H1 (cell line): ENCODE results near the gene ZFYVE16. TPM values are rescaled to one million over a fixed set of nuclear protein-coding genes. Genes with fewer than 3 reads are reported as not detected.

ENCODE experiments used
- CTCF ChIA-PET: fragments of 300-600 bp; sonication (Branson Sonifier 250); formaldehyde crosslinking; loops from one replicate; lab custom pipeline; 2021; ENCODE audit not compliant: partially characterized antibody; lab: Charles Lee
- POLR2A ChIA-PET: fragments of 300-600 bp; sonication (Branson Sonifier 250); formaldehyde crosslinking; loops from one replicate; lab custom pipeline; 2021; ENCODE audit warnings: inconsistent platforms; ENCODE audit not compliant: partially characterized antibody; lab: Charles Lee
- DNase-seq, 2 experiments: peaks; one replicate each; pipeline versions ENCODE4 v3.0.0 to v3.0.0-alpha.2; 2010 to 2022; ENCODE audit warnings: low spot score in 2 of 2, low read depth in 1 of 2, mixed read lengths in 1 of 2
- FAIRE-seq: peaks from 2 replicates; lab custom pipeline; 2011; peaks lifted over from hg19 to GRCh38; lab: Jason Lieb, UNC
- H2AFZ ChIP-seq: 2 replicates; pipeline ENCODE4 v1.8.1; 2012; ENCODE audit warnings: low read length, inconsistent platforms
- H2AK5ac ChIP-seq: 2 replicates; pipeline ENCODE4 v1.6.1; 2013; ENCODE audit warnings: low read depth, low read length
- H2BK120ac ChIP-seq: replicated peaks from 2 replicates; pipeline ENCODE3; 2013; ENCODE audit warnings: low read depth, low read length, inconsistent platforms
- H2BK12ac ChIP-seq: 2 replicates; pipeline ENCODE4 v1.6.1; 2013; ENCODE audit warnings: low read depth, low read length
- H2BK15ac ChIP-seq: 2 replicates; pipeline ENCODE4 v1.6.1; 2013; ENCODE audit warnings: low read length
- H2BK20ac ChIP-seq: 2 replicates; pipeline ENCODE4 v1.6.1; 2013; ENCODE audit warnings: low read length
- H2BK5ac ChIP-seq: 2 replicates; pipeline ENCODE4 v1.6.1; 2013; ENCODE audit warnings: low read depth, low read length
- H3K14ac ChIP-seq: 2 replicates; pipeline ENCODE4 v1.6.1; 2013; ENCODE audit warnings: inconsistent platforms; ENCODE audit not compliant: insufficient read length
- H3K18ac ChIP-seq: 2 replicates; pipeline ENCODE4 v1.6.1; 2013; ENCODE audit warnings: low read length; ENCODE audit errors: extremely low read depth
- H3K23ac ChIP-seq: 2 replicates; pipeline ENCODE4 v1.6.1; 2013; ENCODE audit warnings: inconsistent platforms; ENCODE audit not compliant: insufficient read length
- H3K23me2 ChIP-seq: 2 replicates; pipeline ENCODE4 v1.6.1; 2013; ENCODE audit warnings: low read depth, low read length
- H3K27ac ChIP-seq: 2 replicates; pipeline ENCODE4 v1.6.1; 2011; ENCODE audit warnings: low read depth, low read length, inconsistent platforms
- H3K27me3 ChIP-seq, 4 experiments: replicated peaks in 1 of 4; 1 replicate in 1 of 4; 2 replicates in 3 of 4; pipeline versions ENCODE4 v1.6.1 to v1.8.1; 2011 to 2013; ENCODE audit warnings: low read length in 3 of 4, mild to moderate bottlenecking in 3 of 4, inconsistent platforms in 2 of 4, mixed read lengths in 2 of 4, moderate library complexity in 1 of 4; ENCODE audit not compliant: control insufficient read depth in 3 of 4, insufficient read depth in 3 of 4; ENCODE audit errors: extremely low read depth in 1 of 4
- H3K36me3 ChIP-seq, 4 experiments: 2 replicates each; pipeline versions ENCODE4 v1.6.1 to v1.8.1; 2011 to 2013; ENCODE audit warnings: mild to moderate bottlenecking in 4 of 4, low read length in 3 of 4, moderate library complexity in 2 of 4, control low read depth in 1 of 4, inconsistent platforms in 1 of 4; ENCODE audit not compliant: insufficient read depth in 4 of 4, control insufficient read depth in 2 of 4
- H3K4ac ChIP-seq: replicated peaks from 2 replicates; pipeline ENCODE3; 2013; ENCODE audit warnings: low read length, low read depth, mixed read lengths, inconsistent platforms; ENCODE audit not compliant: insufficient read length
- H3K4me1 ChIP-seq, 4 experiments: replicated peaks in 1 of 4; 1 replicate in 1 of 4; 2 replicates in 3 of 4; pipeline versions ENCODE4 v1.6.1 to v1.8.1; 2011 to 2013; ENCODE audit warnings: low read length in 3 of 4, inconsistent platforms in 2 of 4, mixed read lengths in 1 of 4; ENCODE audit not compliant: insufficient read depth in 4 of 4, control insufficient read depth in 3 of 4
- H3K4me2 ChIP-seq, 2 experiments: 2 replicates each; pipeline versions ENCODE4 v1.6.1 to v1.8.1; 2011 to 2013; ENCODE audit warnings: low read depth in 2 of 2, low read length in 2 of 2, control low read depth in 1 of 2, inconsistent platforms in 1 of 2, mild to moderate bottlenecking in 1 of 2; ENCODE audit not compliant: insufficient read depth in 1 of 2
- H3K4me3 ChIP-seq, 4 experiments: fragments of 200-600, 300-600 bp in 1 of 4; sonication (generic), shearing (Covaris generic), sonication (Bioruptor Twin) in 1 of 4; 2 replicates each; pipeline versions ENCODE4 v1.5.1 to v1.8.1; 2011 to 2016; ENCODE audit warnings: low read length in 4 of 4, low read depth in 3 of 4, control low read depth in 2 of 4, inconsistent platforms in 2 of 4, mild to moderate bottlenecking in 2 of 4, mixed read lengths in 1 of 4, moderate library complexity in 1 of 4; ENCODE audit not compliant: insufficient read depth in 2 of 4; ENCODE audit errors: extremely low read depth in 1 of 4
- H3K56ac ChIP-seq: replicated peaks from 2 replicates; pipeline ENCODE3; 2013; ENCODE audit warnings: low read depth, mild to moderate bottlenecking, mixed read lengths, low read length, inconsistent platforms; ENCODE audit not compliant: insufficient read length
- H3K79me1 ChIP-seq: 2 replicates; pipeline ENCODE4 v1.6.1; 2013; ENCODE audit warnings: low read depth, low read length, control low read depth
- H3K79me2 ChIP-seq, 2 experiments: 2 replicates each; pipeline versions ENCODE4 v1.6.1 to v1.8.1; 2012 to 2013; ENCODE audit warnings: low read length in 2 of 2, mild to moderate bottlenecking in 2 of 2, inconsistent platforms in 1 of 2; ENCODE audit not compliant: insufficient read depth in 2 of 2, control insufficient read depth in 1 of 2
- H3K9ac ChIP-seq, 4 experiments: replicated peaks in 1 of 4; 1 replicate in 1 of 4; 2 replicates in 3 of 4; pipeline versions ENCODE4 v1.6.1 to v1.8.1; 2011 to 2013; ENCODE audit warnings: low read depth in 3 of 4, low read length in 3 of 4, control low read depth in 2 of 4, mild to moderate bottlenecking in 2 of 4, moderate library complexity in 2 of 4, inconsistent platforms in 1 of 4; ENCODE audit errors: extremely low read depth in 1 of 4
- H3K9me3 ChIP-seq, 2 experiments: 2 replicates each; pipeline versions ENCODE4 v1.6.1 to v1.8.1; 2012 to 2013; ENCODE audit warnings: mild to moderate bottlenecking in 2 of 2, moderate library complexity in 2 of 2, control low read depth in 1 of 2, inconsistent platforms in 1 of 2, low read depth in 1 of 2, low read length in 1 of 2, mixed read lengths in 1 of 2; ENCODE audit not compliant: insufficient read depth in 2 of 2
- H4K20me1 ChIP-seq, 2 experiments: replicated peaks in 1 of 2; 2 replicates each; pipeline versions ENCODE3 to v1.8.1; 2011 to 2013; ENCODE audit warnings: inconsistent platforms in 2 of 2, low read length in 2 of 2, mild to moderate bottlenecking in 1 of 2; ENCODE audit not compliant: insufficient read depth in 2 of 2, control insufficient read depth in 1 of 2
- H4K5ac ChIP-seq: 2 replicates; pipeline ENCODE4 v1.6.1; 2013; ENCODE audit warnings: low read length, low read depth, mixed read lengths, inconsistent platforms; ENCODE audit not compliant: insufficient read length
- H4K8ac ChIP-seq: 2 replicates; pipeline ENCODE4 v1.8.0; 2013; ENCODE audit warnings: mild to moderate bottlenecking, moderate library complexity, low read length, inconsistent platforms; ENCODE audit not compliant: insufficient read depth; ENCODE audit errors: extremely low read depth
- H4K91ac ChIP-seq: replicated peaks from 2 replicates; pipeline ENCODE3; 2013; ENCODE audit warnings: low read length, mixed read lengths, inconsistent platforms; ENCODE audit not compliant: insufficient read length
- ASH2L ChIP-seq: fragments of 200-600, 300-600 bp; sonication (generic); IDR thresholded peaks from one replicate; pipeline ENCODE4 v1.7.1; 2017; ENCODE audit warnings: low read length
- BCL11A ChIP-seq, 2 experiments: IDR thresholded peaks; one replicate each; pipeline ENCODE4 v1.6.1; 2011; ENCODE audit warnings: low read depth in 2 of 2, low read length in 2 of 2, mild to moderate bottlenecking in 2 of 2
- CREB1 ChIP-seq: IDR thresholded peaks from 2 replicates; pipeline ENCODE4 v1.6.1; 2012; ENCODE audit warnings: inconsistent platforms
- HDAC6 ChIP-seq: IDR thresholded peaks from one replicate; pipeline ENCODE4 v1.7.1; 2012; ENCODE audit warnings: low read depth, mild to moderate bottlenecking, inconsistent platforms, low read length, moderate library complexity
- KDM1A ChIP-seq: fragments of 200-600, 300-600 bp; sonication (generic); IDR thresholded peaks from 2 replicates; pipeline ENCODE4 v1.7.1; 2016; ENCODE audit warnings: mild to moderate bottlenecking, low read length, borderline replicate concordance
- KDM4A ChIP-seq: IDR thresholded peaks from one replicate; pipeline ENCODE4 v1.7.1; 2012; ENCODE audit warnings: low read depth, mild to moderate bottlenecking, moderate library complexity, low read length, inconsistent platforms; ENCODE audit not compliant: severe bottlenecking
- NANOG ChIP-seq: IDR thresholded peaks from 2 replicates; pipeline ENCODE4 v1.6.1; 2011; ENCODE audit warnings: low read length, low read depth, mild to moderate bottlenecking, inconsistent platforms; ENCODE audit not compliant: insufficient read depth, poor library complexity, severe bottlenecking
- NRF1 ChIP-seq: IDR thresholded peaks from 2 replicates; pipeline ENCODE4 v1.6.1; 2011; ENCODE audit warnings: mild to moderate bottlenecking, low read depth, low read length, improper control_type of control experiment
- TEAD4 ChIP-seq: IDR thresholded peaks from 2 replicates; pipeline ENCODE4 v1.6.1; 2012; ENCODE audit warnings: low read depth, low read length, inconsistent platforms, mixed read lengths
- whole genome bisulfite sequencing, 2 experiments: shearing (Covaris generic) in 1 of 2; methylation state at CpG; one replicate each; pipeline versions ENCODE4 v1.1.6 to v1.1.7; 2013 to 2015; ENCODE audit warnings: low lambda C conversion rate in 2 of 2, mixed read lengths in 2 of 2, inconsistent platforms in 1 of 2, low coverage in 1 of 2, missing lambda C conversion rate in 1 of 2; ENCODE audit not compliant: insufficient replicate concordance in 2 of 2, insufficient coverage in 1 of 2, insufficient read length in 1 of 2; ENCODE audit errors: extremely low coverage in 1 of 2, missing lambda C conversion rate in 1 of 2; 5-methylcytosine and 5-hydroxymethylcytosine counted together
- polyA plus RNA-seq, 7 experiments: library from polyadenylated mRNA; depleted of rRNA in 3 of 7; stranded (reverse) in 5 of 7; unstranded in 2 of 7; fragments of >200 nt in 5 of 7; fragments of 200-250 nt in 2 of 7; gene quantifications; 1 replicate in 5 of 7; 2 replicates in 1 of 7; 4 replicates in 1 of 7; pipeline versions ENCODE4 v1.2.1 to v1.2.3, GENCODE V29; 2011 to 2013; ENCODE audit warnings: missing spikeins in 2 of 7, mixed read lengths in 2 of 7
- total RNA-seq: library from RNA; stranded (reverse); fragmentation: NEBNext Ultra II Directional; extraction: Animal tissue kit (Norgen Biotek cat#: 25700); gene quantifications from 2 replicates; pipeline ENCODE4 v1.2.1, GENCODE V29; 2021
- TF ChIP-seq, protein P1 (sequence below): IDR thresholded peaks from 2 replicates; pipeline ENCODE4 v1.6.1; 2012; ENCODE audit warnings: inconsistent platforms
- TF ChIP-seq, protein P2 (sequence below): IDR thresholded peaks from 2 replicates; pipeline ENCODE4 v1.6.1; 2011; ENCODE audit warnings: low read length, improper control_type of control experiment
- TF ChIP-seq, protein P3 (sequence below): IDR thresholded peaks from 2 replicates; pipeline ENCODE4 v1.6.1; 2012; ENCODE audit warnings: low read length, inconsistent platforms

ZFYVE16 gene
- total and polyA plus RNA-seq, 2 of the 8 experiments (the other 6 are each of a cell fraction or from before 2014, with no cell fraction given) = 3.6 to 24.2 TPM

DNA sequence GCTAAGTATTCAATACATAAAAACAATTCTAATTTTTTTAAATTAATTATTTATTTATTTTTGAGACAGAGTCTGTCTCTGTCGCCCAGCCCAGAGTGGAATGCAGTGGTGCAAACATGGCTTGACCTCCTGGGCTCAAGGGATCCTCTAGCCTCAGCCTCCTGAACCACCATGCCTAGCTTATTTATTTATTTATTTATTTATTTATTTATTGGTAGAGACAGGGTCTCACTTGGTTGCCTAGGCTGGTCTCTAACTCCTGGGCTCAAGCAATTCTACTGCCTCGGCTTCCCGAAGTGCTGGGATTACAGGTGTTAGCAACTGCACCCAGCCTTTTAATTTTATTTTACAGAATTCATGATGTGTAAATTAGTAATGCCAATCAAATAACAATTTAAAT is 33.7 kb upstream of the ZFYVE16 start:
- Histone ChIP-seq H3K4me3 (no peak overlapping the region), H3K4me2 (no peak overlapping the region), H4K5ac (no peak overlapping the region), H2BK20ac (no peak overlapping the region), H2AFZ (no peak overlapping the region), H3K27me3 (no peaks in the 10 kb centered on the region), H3K36me3 (no peaks in the 10 kb centered on the region), H3K4ac (no peak overlapping the region), H3K23ac (no peak overlapping the region), H3K14ac (no peak overlapping the region), H3K18ac (no peak overlapping the region), H3K9ac (no peak overlapping the region), H4K20me1 (no peaks in the 10 kb centered on the region), H3K23me2 (no peaks in the 10 kb centered on the region), H3K56ac (no peak overlapping the region), H2AK5ac (no peak overlapping the region), H3K4me1 (no peaks in the 10 kb centered on the region), H3K79me1 (no peaks in the 10 kb centered on the region), H2BK15ac (no peak overlapping the region), H2BK12ac (no peak overlapping the region), H2BK5ac (no peak overlapping the region), H3K27ac (no peak overlapping the region), H3K9me3 (0 out of 4 replicates have a peak, but pooled peaks cover 0 to 3% of the 10 kb centered on the region in 2 experiments), H2BK120ac (no peak overlapping the region), H4K91ac (no peak overlapping the region), H4K8ac (no peak overlapping the region), H3K79me2 (no peaks in the 10 kb centered on the region)
- 96% methylated on average over 3 of the region's 3 CpGs; no CpG with 5 or more reads in 1 of the 2 experiments for WGBS, 2 experiments
- CTCF ChIA-PET = no interaction called here
- POLR2A ChIA-PET = no interaction called here
- DNase-seq (no peak), FAIRE-seq (no peak)
- TF ChIP-seq KDM1A (no peak), NANOG (no peak), ASH2L (no peak), HDAC6 (no peak), KDM4A (no peak), BCL11A (IDR thresholded peaks at IDR 0.05; ENCODE audit: low read depth in 2 of 2, low read length in 2 of 2) (no peak), NRF1 (no peak), TEAD4 (no peak), CREB1 (no peak)
- TF ChIP-seq, protein P1, sequence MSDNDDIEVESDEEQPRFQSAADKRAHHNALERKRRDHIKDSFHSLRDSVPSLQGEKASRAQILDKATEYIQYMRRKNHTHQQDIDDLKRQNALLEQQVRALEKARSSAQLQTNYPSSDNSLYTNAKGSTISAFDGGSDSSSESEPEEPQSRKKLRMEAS = no peak
- TF ChIP-seq, protein P2, sequence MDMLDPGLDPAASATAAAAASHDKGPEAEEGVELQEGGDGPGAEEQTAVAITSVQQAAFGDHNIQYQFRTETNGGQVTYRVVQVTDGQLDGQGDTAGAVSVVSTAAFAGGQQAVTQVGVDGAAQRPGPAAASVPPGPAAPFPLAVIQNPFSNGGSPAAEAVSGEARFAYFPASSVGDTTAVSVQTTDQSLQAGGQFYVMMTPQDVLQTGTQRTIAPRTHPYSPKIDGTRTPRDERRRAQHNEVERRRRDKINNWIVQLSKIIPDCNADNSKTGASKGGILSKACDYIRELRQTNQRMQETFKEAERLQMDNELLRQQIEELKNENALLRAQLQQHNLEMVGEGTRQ = no peak
- TF ChIP-seq, protein P3, sequence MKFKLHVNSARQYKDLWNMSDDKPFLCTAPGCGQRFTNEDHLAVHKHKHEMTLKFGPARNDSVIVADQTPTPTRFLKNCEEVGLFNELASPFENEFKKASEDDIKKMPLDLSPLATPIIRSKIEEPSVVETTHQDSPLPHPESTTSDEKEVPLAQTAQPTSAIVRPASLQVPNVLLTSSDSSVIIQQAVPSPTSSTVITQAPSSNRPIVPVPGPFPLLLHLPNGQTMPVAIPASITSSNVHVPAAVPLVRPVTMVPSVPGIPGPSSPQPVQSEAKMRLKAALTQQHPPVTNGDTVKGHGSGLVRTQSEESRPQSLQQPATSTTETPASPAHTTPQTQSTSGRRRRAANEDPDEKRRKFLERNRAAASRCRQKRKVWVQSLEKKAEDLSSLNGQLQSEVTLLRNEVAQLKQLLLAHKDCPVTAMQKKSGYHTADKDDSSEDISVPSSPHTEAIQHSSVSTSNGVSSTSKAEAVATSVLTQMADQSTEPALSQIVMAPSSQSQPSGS = no peak
